Amniotic stem cell (primary cell): ENCODE results near the gene GAS2L2.

Experiments
- DNase-seq: peaks from one replicate; lab custom pipeline; 2025; lab: John Stamatoyannopoulos, UW

GAS2L2 gene

GRCh38 chr17:35745749-35746320 is 7.2 kb downstream of the GAS2L2 start:
- DNase-seq, result no peak

DNA sequence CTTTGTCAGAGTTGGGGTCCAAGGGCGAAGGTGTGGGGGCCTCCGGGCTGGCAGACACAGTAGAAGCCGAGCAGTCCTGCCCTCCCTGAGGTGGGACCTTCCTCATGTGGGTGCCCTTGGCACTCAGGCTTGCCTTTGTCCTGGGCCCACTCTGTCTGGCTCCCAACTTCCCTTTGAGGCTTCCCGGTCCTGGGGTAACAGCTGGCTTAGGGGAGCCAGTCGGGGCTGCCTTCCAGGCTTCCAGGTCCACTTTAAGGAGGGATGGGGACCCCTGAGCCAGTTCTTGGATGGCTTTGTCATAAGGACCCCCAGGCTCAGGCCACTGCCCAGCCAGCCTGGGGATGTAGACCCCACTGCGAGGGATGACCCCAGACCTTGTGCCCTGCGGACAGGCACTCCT is 7.8 kb downstream of the GAS2L2 start:
- DNase-seq, result no peak

DNA sequence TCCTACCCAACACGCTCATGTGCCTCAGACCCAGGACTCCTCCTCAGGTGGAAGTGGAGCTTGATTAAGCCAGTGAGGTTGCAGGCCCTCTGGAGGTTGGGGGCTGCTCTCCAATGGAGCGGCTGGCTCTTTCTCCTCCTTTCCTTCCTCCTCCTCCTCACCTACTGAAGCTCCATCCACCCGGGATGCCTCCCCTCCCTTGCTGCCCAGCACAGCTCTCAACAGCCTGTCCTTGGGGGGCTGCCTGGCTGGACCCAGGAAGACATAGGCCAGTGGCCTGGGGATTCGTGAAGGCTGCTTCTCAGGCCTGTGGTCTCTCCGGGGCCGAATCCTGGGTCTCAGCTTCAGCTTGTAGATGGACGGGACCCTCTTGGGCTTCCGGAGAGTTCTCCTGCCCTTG is 8.2 kb downstream of the GAS2L2 start:
- DNase-seq, result no peak

DNA sequence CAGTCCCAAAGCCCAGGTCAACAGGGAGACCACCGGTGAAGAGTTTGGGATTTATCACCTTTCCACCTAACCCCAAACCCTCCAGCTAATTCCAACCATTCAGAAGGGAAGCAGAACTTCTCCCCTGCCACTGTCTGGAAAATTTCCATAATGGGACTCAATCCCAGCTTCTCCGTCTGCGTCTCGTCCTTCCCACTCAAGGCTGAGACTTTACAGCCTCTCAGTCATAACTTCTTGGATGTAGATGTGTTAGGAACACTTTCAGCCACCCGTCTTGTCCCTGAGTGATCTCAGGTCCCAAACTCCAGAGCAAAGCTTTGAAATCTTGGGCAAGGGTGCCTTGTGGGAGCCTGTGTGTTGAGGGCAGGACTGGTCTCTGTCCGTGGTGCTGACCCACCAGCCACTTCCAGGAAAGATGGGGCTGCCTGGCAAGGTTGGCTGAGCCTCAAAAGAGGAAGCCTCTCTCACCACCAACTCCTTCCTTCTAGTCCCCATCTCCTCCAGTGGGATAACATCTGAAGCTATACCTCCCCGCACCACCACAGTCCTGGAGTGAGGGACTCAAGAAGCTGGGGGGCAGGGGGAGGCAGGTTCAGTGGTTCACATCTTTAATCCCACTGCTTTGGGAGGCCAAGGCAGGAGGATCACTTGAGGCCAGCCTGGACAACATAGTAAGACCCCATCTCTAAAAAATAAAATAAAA is 9.3 kb downstream of the GAS2L2 start:
- no peak for DNase-seq

- no peak for DNase-seq
Measured at GRCh38 chr17:35742896-35743477, 10.1 kb downstream of the GAS2L2 start.

- DNase-seq, result no peak
Measured at GRCh38 chr17:35742496-35742895, 10.5 kb downstream of the GAS2L2 start.

DNA sequence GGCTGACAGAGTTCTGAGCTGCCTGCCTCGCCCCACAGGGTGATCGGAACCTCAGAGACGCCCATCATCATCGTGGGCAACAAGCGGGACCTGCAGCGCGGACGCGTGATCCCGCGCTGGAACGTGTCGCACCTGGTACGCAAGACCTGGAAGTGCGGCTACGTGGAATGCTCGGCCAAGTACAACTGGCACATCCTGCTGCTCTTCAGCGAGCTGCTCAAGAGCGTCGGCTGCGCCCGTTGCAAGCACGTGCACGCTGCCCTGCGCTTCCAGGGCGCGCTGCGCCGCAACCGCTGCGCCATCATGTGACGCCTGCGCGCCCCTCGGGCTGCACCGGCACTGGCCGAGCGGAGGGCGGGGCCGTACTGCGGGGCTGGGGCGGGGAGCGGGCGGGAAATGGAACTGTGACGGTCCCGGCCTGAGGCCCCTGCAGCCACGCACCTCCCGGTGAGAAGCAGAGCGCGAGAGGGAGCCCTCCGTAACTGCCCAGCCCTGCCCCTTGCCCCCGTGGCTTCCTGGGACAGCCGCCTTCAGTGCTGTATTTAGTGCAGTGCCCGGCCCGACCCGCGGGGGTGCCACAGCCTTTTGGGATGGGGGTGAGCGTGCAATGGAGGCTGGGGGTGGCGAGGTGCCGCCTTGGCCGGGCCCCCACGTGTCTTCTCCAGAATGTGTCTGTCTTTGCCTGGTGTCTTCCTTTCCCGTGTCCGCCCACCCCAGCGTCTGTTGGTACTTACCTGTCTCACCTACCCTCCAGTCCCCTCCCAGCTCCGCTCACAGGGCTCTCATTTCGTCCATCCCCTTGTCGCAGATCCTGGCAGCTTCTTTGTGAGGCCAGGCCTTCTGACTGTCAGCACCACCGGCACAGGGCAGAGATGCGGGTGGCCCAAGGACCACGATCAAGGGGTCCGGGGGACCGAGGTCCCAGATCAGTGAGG is 11.8 kb downstream of the GAS2L2 start:
- no peak for DNase-seq

GRCh38 chr17:35740216-35740615 is 12.8 kb downstream of the GAS2L2 start:
- no peak for DNase-seq

DNA sequence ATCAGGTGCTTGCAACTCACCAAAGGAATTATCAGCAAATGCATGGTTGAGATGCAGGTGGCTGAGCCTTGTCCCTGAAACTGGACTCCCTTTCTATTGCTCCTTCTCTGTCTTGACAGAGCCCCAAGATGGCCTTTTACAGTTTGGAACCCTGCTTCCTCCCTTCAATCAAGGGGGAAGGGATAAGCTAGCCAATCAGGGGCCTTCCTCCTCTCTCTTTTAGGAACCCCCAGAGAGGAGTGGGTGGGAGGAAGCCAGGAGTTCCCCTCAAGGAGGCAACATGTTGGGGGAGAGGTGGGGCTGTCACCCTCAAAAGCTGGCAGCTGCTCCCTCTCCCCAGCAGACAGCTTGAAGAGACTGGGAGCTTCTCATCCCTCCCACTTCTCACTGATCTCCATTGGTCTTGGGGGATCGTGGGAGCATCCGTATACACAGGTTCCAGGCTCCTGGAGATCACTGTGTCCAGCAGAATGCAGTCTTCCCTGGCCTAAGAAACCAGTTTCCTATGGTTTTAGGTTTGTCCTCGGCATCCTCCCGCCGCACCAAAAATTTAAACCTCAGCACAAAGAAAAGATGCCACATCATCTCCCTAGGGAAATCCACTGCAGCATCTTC is 14.4 kb downstream of the GAS2L2 start:
- no peak for DNase-seq

DNA sequence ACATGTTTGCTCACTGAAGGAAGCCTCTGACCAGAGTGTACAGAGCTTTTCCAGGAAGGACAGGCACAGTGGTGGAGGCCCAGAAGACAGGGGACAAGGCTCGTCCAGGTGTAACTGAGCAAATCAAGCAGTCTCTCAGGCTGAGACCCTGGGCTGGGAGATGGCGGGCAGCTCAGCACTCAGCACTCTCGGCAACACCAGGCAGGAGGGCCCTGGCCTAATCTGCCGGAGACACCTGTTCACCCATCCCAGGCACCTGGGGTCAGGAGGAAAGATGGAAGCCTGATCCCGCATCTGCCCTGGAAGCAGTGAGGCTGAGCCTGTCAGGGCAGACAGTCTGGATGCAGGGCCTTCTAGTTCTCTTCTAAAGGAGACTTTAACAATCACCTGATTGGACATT is 16.8 kb downstream of the GAS2L2 start:
- DNase-seq, result no peak

DNA sequence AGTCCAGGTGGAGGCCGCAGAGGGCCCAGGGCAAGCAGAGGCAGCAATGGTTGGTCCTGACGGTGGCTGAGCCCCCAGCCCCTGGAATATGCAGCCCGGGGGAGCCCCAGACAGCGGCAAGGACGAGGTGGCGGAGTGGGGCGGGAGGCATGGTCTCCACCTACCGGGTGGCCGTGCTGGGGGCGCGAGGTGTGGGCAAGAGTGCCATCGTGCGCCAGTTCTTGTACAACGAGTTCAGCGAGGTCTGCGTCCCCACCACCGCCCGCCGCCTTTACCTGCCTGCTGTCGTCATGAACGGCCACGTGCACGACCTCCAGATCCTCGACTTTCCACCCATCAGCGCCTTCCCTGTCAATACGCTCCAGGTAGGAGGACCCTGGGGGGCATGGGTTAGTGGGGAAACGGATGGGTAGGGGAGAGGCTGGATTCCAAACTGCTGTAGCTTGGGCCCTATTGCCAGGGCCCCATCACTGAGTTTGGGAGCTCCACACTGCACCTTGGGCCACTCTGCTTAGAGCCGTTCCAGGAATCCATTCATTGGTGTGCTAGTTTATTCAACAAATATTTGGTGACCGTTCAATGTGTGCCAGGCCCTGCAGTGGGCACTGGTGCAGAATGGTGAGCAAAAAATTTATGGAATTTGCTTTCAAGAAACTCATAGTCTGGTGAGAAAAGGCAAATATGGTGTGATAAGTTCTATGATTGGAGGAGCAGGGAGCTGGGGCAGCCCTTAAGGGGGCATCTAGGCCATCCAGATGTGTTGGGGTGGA is 17.8 kb downstream of the GAS2L2 start:
- no peak for DNase-seq

DNA sequence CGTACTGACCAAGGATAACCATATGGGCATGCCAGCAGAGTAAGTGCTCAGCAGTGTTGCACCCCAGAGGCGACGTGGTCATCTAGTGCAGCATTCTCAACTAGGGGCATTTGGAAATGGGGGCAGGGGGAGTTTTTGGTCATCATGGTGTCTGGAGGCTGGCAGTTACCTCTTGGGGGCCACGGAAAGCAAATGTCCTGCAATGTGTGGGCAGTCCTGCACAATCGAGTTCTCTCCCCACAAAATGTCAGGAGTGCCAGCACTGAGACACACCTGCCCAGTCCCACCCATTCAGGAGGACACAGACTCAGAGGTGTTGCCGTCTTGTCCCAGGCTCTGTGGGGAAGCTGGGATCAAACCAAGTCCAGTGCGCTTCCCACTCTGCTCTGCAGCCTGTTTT is 18.6 kb downstream of the GAS2L2 start:
- no peak for DNase-seq

DNA sequence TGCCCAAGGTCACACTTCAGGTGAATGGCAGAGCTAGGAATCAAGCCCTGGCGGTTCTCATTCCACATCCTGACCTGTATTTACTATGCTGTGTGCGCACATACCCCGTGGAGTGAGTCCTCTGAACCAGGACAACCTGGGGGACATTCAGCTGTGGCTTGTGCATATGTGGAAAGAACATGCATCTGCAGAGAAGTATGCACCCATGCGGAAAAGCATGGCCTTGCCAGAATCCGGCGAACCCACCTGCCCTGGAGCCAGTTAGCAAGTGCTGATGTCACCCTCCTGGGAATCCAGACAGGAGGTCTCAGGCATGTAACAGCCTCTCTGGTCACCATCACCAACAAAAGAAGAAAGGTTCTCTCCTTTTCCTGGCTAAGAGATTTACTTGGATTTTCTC is 19.7 kb downstream of the GAS2L2 start:
- no peak for DNase-seq

DNA sequence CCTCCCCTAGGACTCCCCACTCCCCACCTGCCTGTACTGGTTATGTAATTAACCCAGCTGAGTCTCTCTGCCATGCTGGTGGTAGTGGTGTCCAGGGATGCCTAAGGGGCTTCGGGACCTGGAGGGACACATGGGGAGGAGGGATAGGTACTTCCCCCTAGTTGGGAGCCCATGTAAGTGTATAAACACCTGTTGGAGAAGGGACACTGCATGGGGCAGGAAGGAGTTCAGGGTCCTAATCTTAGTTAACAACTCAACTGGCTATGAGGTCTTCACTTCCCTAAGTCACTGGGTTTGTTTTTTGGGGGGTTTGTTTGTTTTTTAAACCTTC is 20.3 kb downstream of the GAS2L2 start:
- DNase-seq, result no peak

GRCh38 chr17:35731917-35732805 is 20.9 kb downstream of the GAS2L2 start:
- no peak for DNase-seq

GRCh38 chr17:35731239-35731916 is 21.7 kb downstream of the GAS2L2 start, which contains the start of gene RASL10B:
RASL10B (plus strand) TSS chr17:35731639; CDS start chr17:35735185, 3,546 bp downstream.
- DNase-seq, result no peak

DNA sequence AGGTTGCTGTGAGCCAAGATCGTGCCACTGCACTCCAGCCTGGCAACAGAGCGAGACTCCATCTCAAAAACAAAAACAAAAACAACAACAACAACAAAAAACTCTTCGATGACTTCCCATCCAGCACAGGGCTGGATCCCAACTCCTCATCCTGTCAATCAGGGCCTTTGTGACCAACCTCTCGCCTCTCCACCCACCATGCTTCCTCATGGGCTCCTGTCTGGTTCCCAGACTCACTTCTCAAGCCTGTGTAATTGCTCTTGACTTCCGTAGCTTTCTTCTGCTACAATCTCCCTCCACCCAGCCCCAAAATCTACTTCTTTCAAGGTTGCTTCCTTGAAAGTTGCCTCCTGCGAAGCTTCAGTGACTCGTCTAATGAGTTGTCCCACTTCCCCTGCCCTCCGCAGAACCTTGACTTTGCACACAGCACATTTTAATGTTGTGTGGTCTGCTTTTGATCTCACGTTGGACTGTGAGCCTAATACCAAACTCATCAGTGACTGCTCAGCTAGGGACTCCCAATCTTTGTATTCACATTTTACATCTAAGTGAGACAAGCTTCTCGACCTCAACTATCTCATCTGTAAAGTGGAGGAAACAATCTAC is 22.5 kb downstream of the GAS2L2 start:
- DNase-seq, result no peak

DNA sequence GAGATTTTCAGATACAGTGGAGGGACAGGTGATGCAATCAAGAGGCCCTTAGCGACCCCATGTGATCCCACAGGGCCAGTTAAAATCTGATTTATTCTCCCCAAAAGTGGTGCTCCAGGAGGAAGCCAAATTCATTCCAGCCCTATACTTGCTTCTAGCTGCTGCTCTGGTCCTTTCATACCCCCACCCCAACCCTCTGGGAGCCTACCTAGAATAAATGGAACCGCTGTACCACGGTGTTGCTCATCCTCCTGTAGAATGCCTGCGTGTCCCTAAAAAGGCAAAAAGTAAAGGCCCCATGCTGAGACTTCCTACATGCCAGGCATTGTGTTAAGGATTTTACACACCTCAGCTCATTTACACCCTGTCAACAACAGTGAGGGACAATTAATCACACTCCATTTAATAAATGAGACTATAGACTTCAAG is 23.6 kb downstream of the GAS2L2 start:
- no peak for DNase-seq

DNA sequence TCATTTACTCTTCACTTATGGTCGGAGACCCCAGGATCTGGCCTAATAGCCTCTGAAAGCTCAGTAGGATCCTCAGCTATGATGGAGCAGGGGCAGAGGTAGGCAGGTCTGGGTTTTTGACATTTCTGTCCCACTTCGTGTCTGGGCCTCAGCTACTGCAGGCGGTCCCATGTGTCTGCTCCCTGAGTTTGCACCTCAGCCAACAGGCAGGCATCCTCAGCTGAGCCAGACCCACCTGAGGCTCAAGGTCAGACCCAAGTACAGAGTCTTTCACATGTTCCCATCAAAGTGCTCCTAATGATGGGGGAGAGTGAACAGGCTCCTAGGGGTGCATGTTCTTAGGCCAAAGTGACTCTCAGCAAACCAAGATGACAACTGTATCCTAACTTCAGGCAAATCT is 24.5 kb downstream of the GAS2L2 start:
- DNase-seq, result no peak
